ENCODE results near the gene CSDE1.

DNA sequence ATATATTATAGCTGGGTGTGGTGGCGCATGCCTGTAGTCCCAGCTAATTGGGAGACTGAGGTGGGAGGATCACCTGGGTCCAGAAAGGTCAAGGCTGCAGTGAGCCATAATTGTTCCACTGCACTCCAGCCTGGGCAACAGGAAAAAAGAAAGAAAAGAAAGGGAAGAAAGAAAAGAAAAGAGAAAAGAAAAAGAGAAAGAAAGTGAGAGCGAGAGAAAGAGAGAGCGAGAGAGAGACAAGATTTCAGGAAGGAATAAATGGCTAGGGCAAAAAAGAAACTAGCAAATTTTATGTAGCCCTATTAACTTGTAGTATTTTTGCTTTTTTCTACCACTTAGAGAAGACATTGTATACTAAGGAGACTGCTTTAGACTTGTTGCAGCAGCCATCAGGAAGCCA, 47.4 kb downstream of the CSDE1 start:
- TF ChIP-seq SUZ12 (IDR thresholded peaks at IDR 0.05; ENCODE audit: extremely low read depth, insufficient read depth, insufficient read length) (no peak), YY1 (IDR thresholded peaks at IDR 0.05; ENCODE audit: insufficient read depth, insufficient read length) (no peak)
